ENCODE measurements around the gene ASCC2.
A peak's percentile ranks its signal among the peaks of the same experiment; 100 is the strongest.

ASCC2 gene

GRCh38 chr22:29784451-29785361 is 53.4 kb downstream of the ASCC2 start:
- DNase-seq (ENCODE audit: low read depth in 2 of 2): no peak

DNA sequence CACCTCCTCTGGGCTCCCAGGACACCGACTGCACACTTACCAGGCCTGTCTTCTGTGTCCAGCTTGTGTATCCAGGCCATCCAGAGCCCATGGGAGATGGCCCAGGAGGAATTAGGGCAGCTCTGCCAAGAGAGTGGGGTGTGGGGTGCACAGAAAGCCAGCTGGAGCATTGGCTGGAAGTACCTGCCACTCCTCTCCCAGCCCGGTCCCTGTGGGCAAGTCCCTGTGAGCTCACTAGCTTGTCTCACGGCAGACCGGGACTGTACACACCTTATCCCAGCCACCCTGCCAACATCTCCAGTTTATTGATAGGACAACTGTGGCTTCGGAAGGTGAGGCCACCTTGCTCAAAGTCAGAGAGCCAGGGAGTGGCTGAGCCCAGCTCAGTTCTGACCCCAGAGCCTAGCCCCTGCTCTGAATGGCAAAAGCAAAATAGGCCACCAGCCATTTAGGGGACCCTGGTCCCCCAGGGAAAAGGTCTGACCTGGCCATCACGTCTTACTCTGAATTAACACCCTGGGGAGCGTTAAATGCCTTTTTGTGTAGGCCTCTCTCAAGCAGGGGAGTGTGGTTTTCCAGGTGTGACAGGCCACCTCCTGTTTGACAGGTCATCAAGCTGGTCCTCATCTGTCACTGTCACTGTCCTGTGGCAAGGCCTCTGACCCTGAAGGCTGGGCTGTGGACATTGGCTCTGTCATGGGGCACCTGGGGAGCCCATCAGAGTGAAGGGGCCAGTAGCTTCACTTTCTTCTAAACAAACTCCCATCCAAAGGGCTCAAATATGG is 55.8 kb downstream of the ASCC2 start:
- no peak for DNase-seq (ENCODE audit: low read depth in 2 of 2)

DNA sequence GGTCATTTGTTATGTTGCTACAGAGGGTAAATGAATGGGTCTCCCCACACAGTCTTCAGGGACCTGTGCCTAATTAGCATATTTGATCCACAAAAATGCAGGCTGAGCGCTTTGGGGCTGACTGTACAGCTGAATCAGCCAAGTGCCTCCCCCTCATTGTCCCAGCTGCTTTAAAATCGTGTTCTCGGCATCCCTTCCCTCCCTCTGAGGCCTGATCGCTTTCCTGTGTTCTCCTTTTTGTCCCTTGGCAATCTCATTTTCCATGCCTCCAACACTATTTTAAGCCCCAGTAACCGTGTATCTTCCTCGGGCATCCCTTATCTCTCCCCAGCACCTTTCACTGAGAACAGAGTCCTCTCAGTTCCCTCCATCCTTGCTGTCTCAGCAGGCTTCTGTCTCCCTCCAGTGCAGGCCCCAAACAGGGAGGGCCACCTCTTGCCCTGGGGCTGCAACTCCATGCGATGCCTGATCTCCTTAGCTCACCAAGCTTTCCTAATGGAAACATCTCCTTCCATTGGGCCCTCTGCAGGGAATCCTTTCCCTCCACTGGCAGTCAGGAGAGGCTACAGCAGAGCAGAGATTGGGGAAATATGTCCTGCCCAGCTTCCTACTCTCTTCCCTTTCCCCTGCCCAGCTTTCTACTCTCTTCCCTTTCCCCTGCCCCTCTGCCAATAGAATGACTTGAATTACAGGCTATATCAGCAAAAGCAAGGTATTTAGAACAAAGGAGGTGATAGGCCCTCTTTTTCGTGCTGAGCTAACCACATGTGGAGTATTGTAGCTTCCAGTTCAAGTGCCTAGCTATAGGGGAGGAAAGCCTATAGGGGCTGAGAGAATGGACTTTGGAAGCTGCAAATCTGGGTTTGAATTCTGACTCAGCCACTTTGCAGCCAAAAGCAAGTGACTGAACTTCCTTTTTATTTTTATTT is 57.1 kb downstream of the ASCC2 start:
- peak; percentile 78 to 81 for DNase-seq (ENCODE audit: low read depth in 2 of 2)

DNA sequence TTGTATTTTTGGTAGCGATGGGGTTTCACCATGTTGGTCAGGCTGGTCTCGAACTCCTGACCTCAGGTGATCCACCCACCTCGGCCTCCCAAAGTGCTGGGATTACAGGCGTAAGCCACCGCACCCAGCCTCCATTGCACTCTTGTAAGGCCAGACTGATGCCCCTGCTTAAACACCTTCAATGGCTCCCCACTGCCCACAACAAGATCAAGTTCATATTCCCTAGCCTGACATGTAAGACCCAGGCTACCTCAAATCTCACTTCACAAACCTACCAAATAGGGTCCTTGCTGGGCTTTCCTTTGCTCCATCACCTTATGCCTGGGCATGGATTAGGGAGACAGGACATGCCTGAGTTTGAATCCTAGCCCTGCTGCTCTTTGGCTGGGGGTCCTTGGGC is 57.9 kb downstream of the ASCC2 start:
- no peak for DNase-seq (ENCODE audit: low read depth in 2 of 2)

DNA sequence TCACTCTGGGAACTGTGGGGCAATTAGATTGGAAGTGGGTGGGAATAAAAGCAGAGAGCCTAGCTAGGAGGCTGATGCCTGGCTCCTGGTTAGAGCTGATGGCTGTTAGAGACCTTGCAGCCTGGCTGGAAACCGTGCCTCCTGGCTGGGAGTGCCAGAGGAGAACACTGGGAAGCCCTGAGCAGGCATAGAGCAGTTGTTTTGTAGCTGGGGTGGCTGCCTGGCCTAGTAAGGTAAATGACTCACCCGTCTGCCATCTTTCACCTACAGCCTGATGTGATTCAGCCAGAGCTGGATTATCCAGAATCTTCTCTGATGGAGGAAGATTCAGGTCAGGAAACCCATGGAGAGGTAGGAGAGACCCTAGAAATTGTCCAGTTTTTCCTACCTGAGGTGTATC is 64.8 kb downstream of the ASCC2 start:
- DNase-seq (ENCODE audit: low read depth in 2 of 2): no peak

- DNase-seq (ENCODE audit: low read depth in 2 of 2): no peak
Measured at GRCh38 chr22:29772170-29772641, 65.9 kb downstream of the ASCC2 start.

DNA sequence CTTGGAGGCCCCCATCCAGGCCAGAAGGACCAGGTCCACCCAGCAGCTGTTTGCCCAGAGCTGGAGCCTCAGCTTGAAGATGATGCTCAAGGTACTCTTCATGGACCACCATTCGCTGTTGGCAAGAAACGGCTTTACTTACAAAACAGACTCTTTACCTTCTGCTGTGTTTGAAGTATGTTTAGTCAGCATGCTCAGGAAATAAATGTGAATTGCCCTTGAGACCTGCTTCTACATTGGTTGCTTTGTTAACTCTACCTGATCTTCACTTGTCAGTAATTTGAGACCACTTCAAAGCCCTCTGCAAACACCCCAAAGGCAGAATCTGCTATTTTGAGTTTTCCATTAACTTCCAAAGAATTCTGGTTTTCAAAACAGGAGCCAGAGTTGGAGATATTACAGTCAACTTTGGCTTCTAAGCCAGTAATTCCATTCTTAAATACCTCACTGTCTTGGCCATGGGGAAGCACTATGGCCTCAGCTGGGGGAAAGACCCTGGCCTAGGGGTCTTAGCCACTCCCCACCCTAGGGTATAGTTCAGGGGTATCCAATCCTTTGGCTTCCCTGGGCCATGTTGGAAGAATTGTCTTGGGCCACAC is 68.3 kb downstream of the ASCC2 start:
- no peak for DNase-seq (ENCODE audit: low read depth in 2 of 2)

DNA sequence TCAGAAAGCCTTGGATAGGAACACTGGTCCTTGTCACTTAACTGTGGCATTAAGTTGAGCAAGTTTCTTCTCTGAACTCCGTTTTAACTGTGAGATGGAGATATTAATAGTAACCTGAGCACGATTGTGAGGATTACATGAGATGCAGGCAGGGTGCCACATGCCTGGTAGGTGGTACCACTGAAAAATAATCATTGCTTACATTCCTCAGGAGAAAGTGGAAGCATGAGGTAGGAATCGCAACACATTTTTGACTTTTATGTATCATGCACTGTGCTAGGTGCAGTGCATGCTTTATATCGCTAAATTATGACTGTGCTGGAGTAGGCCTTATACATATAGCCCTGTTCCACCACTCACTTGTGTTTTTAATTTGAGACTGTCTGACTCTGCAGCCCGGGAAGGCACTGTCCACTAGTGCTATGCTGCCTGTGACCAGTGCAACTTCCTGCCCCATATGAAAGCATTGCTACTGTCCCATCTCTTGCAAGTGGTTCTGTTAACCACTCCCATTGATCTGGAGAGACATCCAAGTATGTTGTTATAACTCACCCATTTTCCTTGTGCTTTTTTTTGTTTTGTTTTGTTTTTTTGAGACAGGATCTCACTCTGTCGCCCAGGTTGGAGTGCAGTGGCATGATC is 69.9 kb downstream of the ASCC2 start:
- DNase-seq (ENCODE audit: low read depth in 2 of 2): no peak

DNA sequence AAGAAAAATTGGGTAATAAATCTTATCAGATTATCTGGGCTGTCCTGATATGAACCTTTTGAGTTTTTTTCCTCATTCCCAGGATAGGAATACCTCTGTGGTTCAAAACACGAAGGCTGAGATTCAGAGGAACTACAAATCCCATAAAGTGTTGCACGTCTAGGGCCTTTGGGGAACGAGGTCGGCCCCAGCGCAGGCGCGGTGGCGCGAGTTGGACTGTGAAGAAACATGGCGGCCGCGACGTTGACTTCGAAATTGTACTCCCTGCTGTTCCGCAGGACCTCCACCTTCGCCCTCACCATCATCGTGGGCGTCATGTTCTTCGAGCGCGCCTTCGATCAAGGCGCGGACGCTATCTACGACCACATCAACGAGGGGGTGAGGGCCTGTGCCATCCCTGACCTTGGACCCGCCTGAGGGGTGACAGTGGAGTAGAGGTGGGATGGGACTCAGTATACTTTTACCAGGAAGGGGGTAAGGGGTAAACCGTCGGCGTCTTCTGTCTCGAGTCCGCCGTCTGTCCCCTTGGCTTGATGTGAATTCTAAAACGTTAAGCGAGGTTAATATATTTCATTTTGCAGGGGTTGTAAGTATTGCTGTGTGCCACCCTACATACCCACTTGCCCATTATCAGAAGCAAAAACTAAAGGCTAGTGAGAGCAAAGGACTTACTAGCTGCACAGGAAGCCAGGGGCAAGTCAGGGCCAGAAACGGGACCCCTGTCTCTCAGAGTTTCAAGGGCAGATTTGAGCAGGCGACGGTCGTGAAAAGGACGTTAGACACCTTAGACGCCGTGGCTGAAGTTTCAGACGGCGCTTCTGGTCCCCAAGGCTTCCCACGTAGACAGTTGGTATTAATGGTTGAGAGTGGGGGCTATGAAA is 70.7 kb downstream of the ASCC2 start, which contains the start of gene UQCR10:
UQCR10 (plus strand) TSS at position 199 of the 881 bp plus-strand sequence; CDS start at position 229, 30 bp downstream.
- DNase-seq (ENCODE audit: low read depth in 2 of 2): peak; percentile 71 to 75

DNA sequence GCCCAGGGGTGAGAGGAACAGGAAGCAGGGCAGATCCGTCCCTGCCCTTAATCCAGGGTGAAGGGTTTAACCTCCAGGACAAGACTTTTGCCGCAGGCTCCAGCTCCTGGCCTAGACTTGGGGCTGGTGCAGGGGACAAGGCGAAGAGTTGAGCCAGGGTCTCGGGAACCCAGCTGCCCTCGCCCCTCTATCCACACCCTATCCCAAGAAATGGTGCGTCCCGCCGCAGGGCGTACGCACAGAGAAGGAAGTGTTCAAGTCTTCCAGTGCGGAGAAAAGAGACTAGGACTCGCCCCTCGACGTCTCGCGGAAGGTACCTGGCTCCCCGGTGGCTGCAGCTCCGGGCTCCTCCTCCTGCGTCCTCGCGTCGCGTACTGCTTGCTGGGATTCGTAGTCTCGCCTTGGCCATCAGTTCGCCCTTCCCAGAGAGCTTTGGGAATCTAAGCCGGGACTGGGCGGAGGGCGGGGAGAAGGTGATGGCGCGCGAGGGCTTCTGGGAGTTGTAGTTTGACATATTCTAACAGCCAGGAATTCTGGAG is 71.4 kb downstream of the ASCC2 start, which contains the start of gene ZMAT5:
ZMAT5 (minus strand) TSS at position 376 of the 539 bp plus-strand sequence. CDS start 18,463 bp downstream, outside the sequence.
- peak; percentile 89 to 91 for DNase-seq (ENCODE audit: low read depth in 2 of 2)

- no peak for DNase-seq (ENCODE audit: low read depth in 2 of 2)
Measured at GRCh38 chr22:29765905-29766631, 72.0 kb downstream of the ASCC2 start.

GRCh38 chr22:29762263-29762662 is 75.8 kb downstream of the ASCC2 start:
- DNase-seq (ENCODE audit: low read depth in 2 of 2): no peak

GRCh38 chr22:29758959-29759358 is 79.1 kb downstream of the ASCC2 start:
- DNase-seq (ENCODE audit: low read depth in 2 of 2): no peak

DNA sequence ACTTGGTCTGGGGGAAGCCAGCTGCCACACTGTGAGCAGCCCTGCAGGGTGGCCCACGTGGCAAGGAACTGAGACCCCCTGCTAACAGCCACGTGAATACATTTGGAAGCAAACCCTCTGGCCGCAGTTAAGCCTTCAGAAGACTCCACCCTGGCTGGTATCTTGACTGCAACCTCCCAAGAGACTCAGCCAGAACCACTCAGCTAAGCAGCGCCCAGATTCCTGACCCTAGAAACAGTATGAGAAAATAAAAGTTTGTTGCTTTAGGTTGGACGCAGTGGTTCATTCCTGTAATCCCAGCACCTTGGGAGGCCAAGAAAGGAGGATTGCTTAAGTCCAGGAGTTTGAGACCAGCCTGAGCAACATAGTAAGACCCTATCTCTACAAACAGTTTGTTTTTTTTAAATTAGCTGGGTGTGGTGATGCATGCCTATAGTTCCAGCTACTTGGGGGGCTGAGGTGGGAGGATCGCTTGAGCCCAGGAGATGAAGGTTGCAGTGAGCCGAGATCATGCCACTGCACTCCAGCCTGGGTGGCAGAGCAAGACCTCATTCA is 79.9 kb downstream of the ASCC2 start:
- no peak for DNase-seq (ENCODE audit: low read depth in 2 of 2)

DNA sequence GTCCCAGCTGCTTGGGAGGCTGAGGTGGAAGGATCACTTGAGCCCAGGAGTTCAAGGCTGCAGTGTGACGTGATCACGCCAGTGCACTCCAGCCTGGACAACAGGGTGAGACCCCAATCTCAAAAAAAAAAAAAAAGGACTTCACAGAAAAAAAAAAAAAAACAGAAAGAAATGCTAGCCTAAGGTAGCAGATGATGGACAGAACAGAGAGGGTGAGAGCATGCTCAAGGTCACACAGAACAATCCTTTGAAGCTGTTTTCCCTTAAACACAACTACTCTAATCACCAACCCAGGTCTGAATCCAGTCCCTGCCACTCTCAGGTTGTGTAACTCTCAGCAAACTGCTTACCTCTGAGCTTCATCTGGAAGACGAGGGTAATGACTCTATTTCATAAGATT is 81.0 kb downstream of the ASCC2 start:
- no peak for DNase-seq (ENCODE audit: low read depth in 2 of 2)

- no peak for DNase-seq (ENCODE audit: low read depth in 2 of 2)
Measured at GRCh38 chr22:29756341-29756740, 81.7 kb downstream of the ASCC2 start.

GRCh38 chr22:29755889-29756288 is 82.2 kb downstream of the ASCC2 start:
- no peak for DNase-seq (ENCODE audit: low read depth in 2 of 2)
